Measurements from ENCODE around the gene VPS26B.

- no peak for TF ChIP-seq CTCF (IDR thresholded peaks at IDR 0.05; ENCODE audit: low read depth, low read length)
- TF ChIP-seq POLR2A (IDR thresholded peaks at IDR 0.05; ENCODE audit: extremely low read depth, insufficient read length): no peak
Observed at GRCh38 chr11:134287561-134287960, 63.1 kb downstream of the VPS26B start.

All from NB4 (cell line).